ENCODE measurements around the gene DCDC1.

Gene DCDC1

DNA sequence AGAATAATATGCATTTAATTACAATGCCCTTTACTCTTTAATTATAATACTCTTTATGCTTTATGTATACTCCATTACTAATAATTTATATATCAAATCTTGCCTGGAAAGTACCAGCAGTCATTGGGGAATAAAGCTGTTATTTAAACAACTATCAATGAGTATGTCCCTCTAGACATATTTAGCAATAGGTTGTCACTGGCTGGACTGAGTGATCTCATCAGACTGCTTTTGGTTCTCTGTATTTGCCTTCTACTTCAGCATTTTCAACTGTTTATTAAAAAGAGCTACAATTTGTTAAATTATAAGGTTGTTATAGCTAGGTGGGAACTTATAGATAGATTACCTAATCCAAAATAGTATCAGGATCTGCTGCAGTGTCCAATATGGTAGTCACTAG, 267.2 kb downstream of the DCDC1 start:
- no peak for DNase-seq

DNA sequence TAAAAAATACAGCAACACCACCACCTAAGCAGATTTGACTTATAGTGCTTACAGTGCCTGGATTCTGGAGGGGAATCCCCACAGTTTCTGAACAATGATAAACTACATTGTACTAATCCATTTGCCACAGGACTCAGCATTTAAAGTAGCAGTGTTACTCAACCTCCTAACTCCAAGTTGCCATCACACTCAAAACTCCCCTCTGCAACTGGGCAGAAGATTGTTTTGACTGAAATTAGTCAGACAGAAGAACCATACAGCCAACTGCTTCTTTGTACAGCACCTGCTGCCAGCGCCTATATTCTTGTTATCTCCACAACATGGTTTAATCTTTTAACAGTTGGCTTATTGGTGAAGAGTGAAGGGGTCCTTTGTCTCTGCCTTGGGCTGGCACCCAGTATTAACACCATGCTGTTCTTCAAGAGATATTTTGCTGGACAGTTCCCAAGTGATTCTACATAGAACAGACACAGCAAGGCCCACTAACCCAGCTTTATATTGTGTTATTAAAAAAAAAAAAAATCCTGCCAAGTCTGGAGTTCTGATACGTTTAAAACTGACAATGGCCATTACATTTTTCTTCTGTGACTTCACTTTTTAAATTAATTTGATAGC, 273.2 kb downstream of the DCDC1 start:
- no peak for DNase-seq

DNA sequence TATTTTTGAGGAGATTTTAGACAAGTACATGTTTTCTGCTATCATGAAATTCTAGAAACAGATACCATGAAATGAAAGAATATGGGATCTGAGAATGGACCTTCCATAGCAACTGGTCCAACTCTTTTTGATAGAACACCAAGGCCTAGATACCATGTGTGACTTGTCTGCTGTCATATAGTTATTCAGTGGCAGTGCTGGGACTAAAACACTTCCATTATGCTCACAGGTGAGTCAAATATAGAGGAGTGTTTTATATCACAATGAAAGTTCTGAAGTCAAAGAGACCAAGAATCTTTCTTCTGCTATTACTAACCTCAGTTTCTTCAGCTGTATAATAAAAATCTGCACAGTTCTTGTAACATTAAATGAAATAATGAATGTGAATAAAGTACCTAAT, 276.9 kb downstream of the DCDC1 start:
- no peak for DNase-seq

DNA sequence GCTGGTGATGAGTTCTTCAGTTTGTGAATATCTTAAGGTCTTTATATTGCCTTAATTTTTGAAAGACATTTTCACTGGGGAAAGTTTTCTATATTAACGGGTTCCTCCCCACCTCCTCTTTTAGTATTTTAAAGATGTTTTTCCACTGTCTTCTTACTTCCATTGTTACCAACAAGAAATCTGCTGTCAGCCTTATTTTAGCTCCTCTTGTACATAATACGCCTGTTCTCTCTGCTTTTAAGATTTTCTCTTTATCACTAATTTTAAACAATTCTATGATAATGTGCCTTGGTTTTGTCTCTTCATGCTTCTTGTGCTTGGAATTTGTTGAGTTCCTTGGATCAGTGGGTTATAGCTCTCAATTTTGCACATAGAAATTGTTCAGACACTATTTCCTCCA, 280.4 kb downstream of the DCDC1 start:
- no peak for DNase-seq

DNA sequence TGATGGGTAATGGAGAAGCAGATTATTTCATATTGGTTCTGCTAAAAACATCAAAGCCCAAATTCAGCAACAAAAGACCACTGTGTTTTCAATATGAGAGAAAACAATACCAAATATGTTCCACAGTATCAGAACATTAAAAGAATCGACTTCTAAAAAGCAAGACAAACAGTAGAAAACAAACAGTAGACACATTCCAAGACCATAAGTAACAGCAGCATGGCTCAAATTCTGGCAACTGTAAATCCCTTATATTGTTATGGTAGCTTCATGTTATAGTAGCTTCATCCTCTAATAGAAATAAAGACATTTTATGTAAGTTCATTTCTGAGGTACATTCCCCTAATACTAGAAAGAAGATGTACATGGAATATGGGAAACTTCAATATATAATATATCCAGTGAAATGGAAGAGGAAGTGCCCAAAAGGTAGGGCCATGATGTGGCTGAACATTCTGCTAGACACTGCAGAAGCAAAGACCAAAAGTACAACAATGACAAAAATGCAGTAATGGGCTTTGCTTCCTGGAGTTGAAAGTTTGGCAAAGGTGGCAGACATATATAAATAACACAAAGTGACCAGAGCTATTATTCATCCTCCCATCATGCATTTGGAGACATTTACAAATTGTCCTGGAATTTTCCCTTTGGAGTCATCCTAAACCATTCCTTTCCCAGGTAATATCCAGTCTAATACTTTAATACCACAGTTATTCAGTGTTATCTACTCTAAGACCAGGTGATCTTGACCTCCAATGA, 299.9 kb downstream of the DCDC1 start:
- no peak for DNase-seq

DNA sequence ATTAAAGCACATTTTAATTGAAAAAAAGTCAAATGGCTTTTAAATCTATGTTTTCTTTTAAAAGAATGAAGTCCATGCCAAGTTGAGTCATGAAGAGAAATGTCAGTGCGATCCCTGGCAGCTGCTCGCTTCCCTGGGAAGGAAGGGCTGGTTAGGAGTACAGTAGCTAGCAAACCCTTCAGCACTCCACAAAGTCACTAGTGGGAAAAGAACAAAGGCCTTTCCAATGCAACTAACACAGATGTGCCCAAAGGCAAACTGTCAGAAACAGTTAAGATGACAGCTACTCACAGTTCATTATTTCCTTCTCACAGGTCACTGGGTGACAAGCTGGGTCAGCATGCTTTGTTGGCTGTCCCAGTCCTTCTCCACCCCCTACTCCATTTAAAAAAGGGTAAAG, 308.7 kb downstream of the DCDC1 start:
- no peak for DNase-seq

DNA sequence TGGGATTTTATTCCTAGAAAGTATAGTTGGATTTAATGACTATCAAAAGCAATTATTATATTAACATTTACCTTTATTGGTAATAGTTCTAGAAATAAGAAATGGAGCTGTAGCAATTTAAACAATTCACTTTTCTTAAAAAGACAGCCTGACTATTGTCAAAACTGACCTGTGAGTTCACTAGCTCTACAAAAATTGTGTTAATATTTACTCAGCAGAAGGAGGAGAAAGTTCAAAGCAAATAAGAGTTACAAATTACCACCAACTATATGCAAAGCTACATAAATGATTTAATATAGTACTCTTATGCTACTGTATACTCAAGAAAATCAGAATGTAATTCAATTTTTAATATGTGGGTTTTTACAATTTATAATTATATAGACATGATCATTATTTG, 310.0 kb downstream of the DCDC1 start:
- no peak for DNase-seq

DNA sequence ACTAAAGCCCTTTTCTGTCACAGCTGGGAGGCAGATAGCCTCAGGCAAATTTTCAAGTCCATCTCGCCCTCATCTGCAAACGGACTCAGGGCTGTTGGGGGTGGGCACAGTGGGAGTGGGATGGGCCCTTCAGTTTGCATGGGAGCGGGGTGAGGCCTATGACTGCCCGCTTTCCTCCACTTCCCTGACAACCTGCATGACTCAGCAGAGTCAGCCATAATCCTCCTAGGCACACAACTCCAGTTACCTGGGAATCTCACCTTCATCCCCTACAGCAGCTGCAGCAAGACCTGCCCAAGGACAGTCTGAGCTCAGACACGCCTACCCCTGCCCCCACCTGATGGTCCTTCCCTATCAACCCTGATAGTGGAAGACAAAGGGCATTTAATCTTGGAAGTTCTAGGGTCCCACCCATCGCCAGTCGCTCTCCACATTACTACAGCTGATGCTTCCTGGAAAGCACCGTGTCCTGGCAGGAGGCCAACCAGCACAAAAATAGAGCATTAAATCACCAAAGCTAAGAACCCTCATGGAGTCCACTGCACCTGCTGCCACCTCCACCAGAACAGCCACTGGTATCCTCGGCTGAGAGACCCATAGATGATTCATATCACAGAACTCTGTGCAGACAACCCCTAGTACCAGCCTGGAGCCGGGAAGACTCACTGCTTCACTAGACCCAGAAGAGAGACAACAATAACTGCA, 319.3 kb downstream of the DCDC1 start:
- DNase-seq: peak; percentile 86 to 90

DNA sequence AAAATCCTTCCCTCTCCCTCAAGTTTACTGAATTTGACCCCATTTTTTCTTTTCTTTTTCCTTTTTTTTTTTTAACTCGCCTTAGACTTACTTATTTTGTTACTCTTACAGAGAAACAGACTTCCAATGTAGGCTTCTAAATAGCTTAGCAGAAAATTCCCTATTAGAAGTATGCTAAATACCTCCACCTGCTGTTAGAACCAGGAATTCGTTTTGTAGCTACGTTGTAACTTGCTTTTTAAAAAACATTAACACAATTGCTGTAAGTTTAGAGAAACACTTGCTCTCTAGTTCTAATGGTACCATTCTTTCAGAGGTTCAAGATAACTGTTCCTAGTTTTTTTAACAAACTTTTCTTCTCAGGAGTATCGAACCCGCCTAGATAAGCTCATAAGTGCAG, 324.2 kb downstream of the DCDC1 start:
- no peak for DNase-seq

DNA sequence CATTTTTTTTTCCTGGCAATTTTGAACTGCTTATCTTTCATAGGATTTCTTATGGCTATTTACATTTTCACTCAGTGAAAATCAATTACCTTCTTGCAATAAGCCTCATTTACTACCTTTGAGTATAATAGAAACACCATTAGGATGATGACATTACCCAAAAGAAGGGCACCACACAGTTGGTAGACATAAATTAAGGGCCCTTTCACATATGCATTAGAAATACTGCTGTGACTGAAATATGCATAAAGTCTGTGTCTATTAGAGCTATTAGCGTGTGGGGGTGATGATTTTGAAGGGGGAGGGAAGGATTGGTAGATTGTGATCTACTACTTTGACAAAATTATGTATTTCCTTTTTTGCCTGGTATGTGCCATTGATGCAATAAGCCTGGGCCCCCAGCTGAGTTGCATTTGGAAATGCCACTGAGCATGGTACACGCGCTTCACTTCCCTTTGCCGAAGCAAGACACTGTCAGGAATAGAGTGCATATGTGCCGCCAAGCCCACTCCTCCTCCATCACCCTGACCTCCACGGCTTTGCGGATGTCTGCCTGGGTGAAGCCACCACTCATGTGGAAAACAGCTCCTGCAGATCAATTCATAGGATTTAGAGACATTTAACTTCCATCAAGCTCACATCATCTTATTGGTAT, 339.3 kb downstream of the DCDC1 start:
- DNase-seq: no peak

DNA sequence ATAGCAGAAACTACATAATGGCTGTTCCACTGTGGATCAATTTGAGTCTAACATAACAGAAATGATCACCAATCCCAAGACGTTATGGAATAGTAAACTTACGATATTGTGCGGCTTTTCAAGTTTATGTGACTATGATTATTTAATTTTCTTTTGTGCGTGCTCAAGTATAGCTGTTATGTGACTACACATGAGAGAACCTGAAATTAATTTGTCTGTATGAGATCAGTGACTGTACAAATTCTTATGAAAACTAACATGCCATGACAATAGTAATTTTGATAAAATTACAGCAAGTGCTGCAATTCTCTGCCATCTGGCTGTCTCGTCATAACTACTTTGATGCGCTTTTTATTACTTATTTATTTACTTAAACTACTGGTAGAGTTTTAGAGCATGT, 343.2 kb downstream of the DCDC1 start:
- no peak for DNase-seq

DNA sequence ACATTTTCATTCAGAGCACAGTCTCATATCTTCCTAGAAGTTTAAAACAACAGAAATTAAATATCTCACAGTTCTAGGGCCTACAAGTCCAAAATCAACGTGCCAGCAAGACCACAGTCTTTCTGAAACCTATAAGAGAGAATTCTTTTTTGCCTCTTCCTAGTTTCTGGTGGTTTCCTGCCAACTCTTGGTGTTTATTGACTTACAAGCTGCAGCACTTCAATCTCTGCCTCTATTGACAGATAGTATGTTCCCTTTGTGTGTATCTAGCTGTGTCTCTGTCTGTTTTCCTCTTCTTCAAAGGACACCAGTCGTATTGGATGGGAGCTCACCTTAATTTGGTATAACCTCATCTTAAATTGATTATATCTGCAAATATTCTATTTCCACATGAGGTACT, 347.5 kb downstream of the DCDC1 start:
- no peak for DNase-seq

DNA sequence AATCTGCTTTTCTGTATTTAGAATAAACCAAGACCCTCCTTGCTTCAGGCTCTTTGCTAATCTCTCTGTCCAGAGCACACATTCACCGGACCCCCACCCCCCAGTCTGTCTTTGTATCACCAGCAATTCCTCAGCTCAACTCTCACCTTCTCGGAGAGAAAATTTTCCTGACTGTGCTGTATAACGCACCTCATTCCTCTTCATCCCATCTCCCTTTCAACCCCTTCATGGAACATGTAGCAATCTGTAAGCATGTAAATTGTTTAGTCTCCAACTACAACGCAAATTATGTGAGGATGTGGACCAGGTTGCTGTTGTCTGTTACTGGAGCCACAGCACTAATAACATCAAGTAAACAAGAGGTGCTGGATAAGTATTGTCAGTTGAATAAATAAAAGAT, 349.8 kb downstream of the DCDC1 start:
- no peak for DNase-seq

DNA sequence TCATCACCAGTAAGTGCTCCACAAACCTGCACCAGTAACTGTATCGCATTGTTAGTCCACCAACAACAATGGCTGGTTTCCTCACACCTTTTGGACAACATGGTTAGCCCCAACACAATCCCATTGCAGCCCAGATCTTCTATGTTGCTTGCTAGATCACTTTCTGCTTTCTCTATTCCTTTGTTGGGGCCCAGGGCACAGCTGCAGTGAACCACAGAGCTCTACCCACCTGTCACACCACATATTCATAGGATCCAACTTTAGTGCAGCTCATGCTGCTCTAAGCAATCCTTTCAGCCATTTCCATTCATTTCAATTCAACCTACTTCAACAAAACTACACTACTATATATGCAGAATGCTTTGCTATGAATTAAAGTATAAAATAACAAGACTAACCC, 364.3 kb downstream of the DCDC1 start:
- no peak for DNase-seq

DNA sequence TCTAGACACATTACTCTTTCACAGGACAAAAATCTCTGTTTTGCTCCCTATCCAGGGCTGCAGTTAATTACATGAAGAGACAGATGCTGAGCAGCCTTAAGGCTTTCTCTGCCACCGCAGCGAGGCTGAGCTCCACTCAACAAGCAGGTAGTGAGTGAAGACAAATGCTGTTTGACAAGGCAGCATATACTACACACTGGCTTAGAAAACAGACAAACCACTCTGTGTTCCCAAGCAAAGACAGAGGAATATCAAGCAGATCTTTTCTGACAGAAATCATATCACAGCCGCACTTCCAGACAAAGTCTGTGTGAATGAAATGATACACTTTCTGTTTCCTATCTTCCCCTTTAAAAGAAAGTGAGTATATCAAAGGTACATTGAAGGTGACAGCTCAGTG, 368.1 kb downstream of the DCDC1 start:
- no peak for DNase-seq

DNA sequence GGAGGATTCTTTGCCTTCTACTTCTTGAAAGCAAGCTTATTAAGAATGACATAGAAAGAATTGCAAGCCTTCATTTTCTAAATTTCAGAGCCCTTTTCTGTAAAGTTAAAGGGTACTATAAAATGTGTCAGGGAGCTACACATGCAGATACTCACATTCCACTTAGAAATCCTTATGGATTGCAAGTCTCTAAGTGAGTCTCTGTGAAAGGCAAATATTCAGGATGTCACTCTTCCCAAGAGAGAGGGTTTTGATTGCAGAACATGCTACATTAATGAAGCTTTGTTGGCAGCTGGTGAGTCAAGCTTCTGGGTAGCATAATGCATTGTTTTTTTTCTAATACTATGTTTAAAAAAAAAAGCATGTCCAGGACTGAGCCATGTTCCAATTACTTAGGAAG, 369.2 kb downstream of the DCDC1 start:
- DNase-seq: no peak

DNA sequence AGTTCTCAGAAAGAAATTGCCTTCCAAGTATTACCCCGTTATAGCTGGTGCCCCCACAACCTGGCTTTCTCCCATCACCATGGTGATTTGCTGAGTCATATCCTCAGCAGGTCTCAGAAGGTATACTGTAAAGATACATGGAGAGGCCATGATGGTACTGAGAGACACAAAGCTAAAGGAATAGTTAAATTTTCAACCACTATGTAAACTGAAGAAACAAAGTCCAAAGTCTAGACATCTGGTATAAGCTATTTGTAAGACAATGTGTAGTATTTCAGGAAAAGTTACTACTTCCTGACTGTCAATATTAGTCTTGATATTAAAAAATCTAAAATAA, 377.1 kb downstream of the DCDC1 start:
- DNase-seq: no peak

DNA sequence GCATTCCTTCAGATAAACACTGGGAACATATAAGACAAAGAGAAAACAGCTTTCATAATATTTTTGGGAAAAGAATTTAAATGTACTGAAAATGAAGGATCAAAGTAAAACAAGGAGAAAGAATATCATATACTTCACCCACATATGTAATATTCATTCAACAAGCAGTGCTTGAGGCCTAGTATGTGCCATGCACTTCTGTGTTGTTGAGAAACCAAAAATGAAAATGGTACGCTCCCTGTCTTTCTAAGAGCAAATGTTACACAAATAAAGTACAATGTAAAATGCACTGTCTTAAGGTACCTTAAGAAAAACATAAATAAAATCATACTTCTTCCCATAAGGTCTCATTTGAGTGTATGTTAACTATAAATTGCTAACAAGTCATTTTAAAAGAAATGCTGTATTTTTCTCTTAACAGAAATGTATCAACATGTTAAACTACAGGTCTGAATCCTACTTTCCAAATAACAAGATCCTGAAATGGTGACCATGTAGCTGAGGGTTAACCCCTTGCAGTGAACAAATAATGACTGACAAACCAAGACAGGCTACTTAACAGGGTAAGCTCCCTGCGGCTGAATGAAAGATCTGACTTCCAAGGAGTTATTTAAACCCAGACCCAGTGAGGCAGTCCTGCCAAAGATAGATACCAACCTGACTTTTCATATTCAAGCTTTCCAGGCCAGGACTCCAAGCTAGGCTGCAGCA, 377.6 kb downstream of the DCDC1 start:
- no peak for DNase-seq

DNA sequence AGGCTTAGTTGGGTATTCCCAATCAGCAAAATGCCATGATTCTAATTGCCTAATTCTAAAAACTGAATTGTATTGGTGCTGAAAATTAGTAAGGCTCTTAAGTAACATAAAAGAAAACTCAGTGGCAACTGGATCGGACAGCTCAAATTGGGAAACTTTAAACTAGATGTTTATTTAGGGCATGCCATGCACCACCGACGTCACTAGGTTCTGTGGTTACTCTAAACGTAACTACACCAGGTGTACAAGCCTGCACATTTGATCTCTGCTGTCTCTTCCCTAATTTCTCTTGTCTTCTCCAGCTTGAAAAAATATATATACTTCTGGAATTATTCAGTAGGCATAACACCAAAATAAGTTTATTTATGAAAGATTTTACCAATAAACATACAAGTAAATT, 378.2 kb downstream of the DCDC1 start:
- DNase-seq: no peak

DNA sequence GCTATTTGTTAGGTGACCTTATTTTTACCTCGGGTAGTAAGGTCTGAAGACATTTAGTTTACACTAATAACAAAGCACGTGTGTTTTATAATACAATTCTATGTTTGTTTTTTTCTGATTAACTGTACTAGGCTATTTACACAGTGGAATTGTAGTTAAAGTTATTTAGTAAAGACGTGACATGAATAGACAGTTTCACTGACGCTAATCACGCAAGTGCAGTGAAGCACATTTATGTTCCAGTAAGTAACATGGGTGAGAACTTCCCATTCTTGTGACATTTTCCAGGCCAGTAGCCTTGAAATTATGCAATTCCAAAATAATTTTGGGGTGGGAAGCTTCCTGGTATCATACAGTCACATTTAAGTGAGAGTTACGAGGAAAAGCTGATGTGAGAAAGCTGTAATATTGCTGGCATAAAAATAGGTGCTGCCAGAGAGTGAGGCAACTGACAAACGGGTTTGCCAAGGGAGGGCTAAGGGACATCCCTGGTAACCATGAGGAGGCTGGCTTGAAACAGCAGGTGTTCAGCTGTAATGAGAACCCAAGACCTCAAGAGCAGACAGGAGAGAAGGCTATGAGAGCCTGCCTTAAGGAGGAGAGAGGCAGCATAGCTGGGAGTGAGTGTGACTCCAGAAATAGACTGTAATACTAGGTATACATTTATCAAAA, 378.8 kb downstream of the DCDC1 start:
- peak in 1 of 2 experiments; percentile 20 for DNase-seq

DNA sequence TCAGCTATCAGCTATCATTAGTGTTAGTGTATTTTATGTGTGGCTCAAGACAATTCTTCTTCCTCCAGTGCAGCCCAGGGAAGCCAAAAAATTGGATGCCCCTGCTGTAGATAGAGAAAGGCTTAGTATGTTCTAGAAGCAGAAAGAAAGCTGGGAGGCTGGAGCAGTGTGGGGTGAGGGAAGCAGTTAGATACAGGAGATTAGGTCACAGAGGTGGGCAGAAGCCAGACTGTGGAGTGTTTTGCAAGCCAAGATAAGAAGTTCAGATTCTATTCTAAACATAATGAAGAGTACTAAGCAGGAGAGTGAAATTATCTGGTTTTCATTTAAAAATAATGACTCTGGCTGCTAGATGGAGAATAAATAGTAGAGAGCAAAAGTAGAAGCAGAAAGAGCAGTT, 381.7 kb downstream of the DCDC1 start:
- DNase-seq: no peak

DNA sequence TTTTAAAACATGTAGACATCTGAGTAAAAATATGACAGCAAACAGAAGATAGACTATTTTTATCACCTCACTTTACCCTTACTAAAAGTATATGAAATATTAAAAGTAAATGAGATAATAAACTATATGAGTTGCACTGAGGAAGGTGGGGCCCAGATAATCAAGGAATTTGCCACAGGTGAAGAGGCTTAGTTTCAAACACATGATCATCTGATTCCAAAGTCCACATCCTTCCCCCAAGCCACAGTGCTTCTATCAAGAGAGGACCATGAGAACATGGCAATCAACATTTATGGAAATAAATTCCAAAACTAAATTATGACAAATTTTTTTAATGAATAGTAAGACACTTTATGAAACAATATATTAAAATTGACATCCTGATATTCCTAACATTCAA, 384.0 kb downstream of the DCDC1 start:
- DNase-seq: no peak

DNA sequence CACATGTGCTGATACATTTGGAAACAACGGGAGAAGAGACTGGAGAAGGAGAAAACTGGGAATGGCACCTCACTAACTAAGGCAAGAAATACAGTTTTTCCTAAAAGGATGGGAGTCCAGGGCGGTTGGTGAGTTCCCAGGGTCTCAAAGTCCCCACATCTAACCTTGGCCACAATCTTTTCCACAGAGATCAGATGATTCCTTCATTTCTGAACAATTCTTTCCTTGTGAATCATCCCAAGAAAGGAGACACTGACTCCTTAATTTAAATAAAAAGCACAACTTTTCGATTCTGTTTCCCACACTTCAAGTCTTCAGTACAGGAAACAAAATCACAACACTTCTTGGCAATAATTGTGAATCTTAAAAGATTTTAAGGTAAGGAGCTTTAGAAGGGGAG, 384.7 kb downstream of the DCDC1 start:
- no peak for DNase-seq
